Endothelial cell of umbilical vein (primary cell): ENCODE measurements around the gene ACE. TPM values are rescaled to one million over a fixed set of nuclear protein-coding genes. Genes with fewer than 3 reads are reported as not detected.

Source experiments
- BruUV-seq: library from RNA; stranded (reverse); fragments of 400-500 nt; replicated peaks from 2 replicates; lab custom pipeline; 2021; lab: Mats Ljungman, UMichigan
- CTCF ChIA-PET: fragments of 300-600, 350-600 bp; sonication (Branson Sonifier 250); formaldehyde crosslinking; loops from one replicate; lab custom pipeline; 2021; ENCODE audit warnings: antibody characterized with exemption, inconsistent platforms; lab: Charles Lee
- POLR2A ChIA-PET: fragments of 300-600, 350-600 bp; sonication (Branson Sonifier 250); formaldehyde crosslinking; loops from one replicate; lab custom pipeline; 2021; ENCODE audit warnings: antibody characterized with exemption, inconsistent platforms; lab: Charles Lee
- DNase-seq: peaks from one replicate; pipeline ENCODE4 v3.0.0-alpha.2; 2011; ENCODE audit warnings: low read depth, low spot score
- FAIRE-seq: peaks from 2 replicates; lab custom pipeline; 2011; peaks lifted over from hg19 to GRCh38; lab: Jason Lieb, UNC
- H2AFZ ChIP-seq: 2 replicates; pipeline ENCODE4 v1.6.0; 2012; ENCODE audit warnings: low read depth, low read length, control low read depth, inconsistent platforms
- H3K27ac ChIP-seq: 2 replicates; pipeline ENCODE4 v1.5.1; 2011; ENCODE audit warnings: low read depth, mild to moderate bottlenecking, control low read depth, low read length, moderate library complexity; ENCODE audit not compliant: insufficient read depth
- H3K27me3 ChIP-seq, 2 experiments: 2 replicates each; pipeline versions ENCODE4 v1.6.0 to v1.6.1; 2011; ENCODE audit warnings: low read length in 2 of 2, mixed read lengths in 1 of 2; ENCODE audit not compliant: control insufficient read depth in 2 of 2, insufficient read depth in 2 of 2
- H3K36me3 ChIP-seq, 2 experiments: 2 replicates in 1 of 2; 3 replicates in 1 of 2; pipeline ENCODE4 v1.5.1; 2011; ENCODE audit warnings: low read length in 2 of 2, mild to moderate bottlenecking in 1 of 2, moderate library complexity in 1 of 2; ENCODE audit not compliant: control insufficient read depth in 2 of 2, insufficient read depth in 2 of 2; ENCODE audit errors: extremely low read depth in 1 of 2
- H3K4me1 ChIP-seq: 3 replicates; pipeline ENCODE4 v1.5.1; 2011; ENCODE audit warnings: mild to moderate bottlenecking, low read length; ENCODE audit not compliant: control insufficient read depth, insufficient read depth; ENCODE audit errors: extremely low read depth
- H3K4me2 ChIP-seq: 2 replicates; pipeline ENCODE4 v1.6.1; 2011; ENCODE audit warnings: low read length, control low read depth, mixed read lengths; ENCODE audit not compliant: insufficient read depth
- H3K4me3 ChIP-seq, 3 experiments: fragments of 200-600 bp in 1 of 3; sonication (generic), shearing (Covaris generic) in 1 of 3; replicated peaks in 1 of 3; 2 replicates each; pipeline ENCODE4 v1.5.1; 2011 to 2016; ENCODE audit warnings: control low read depth in 3 of 3, low read length in 3 of 3, mild to moderate bottlenecking in 2 of 3, inconsistent platforms in 1 of 3, low read depth in 1 of 3, moderate library complexity in 1 of 3; ENCODE audit not compliant: insufficient read depth in 1 of 3
- H3K79me2 ChIP-seq: 2 replicates; pipeline ENCODE4 v1.6.0; 2012; ENCODE audit warnings: low read length, inconsistent platforms; ENCODE audit not compliant: control insufficient read depth, insufficient read depth
- H3K9ac ChIP-seq: replicated peaks from 2 replicates; pipeline ENCODE3; 2011; ENCODE audit warnings: low read length, control low read depth; ENCODE audit not compliant: insufficient read depth; ENCODE audit errors: extremely low read depth
- H3K9me1 ChIP-seq: replicated peaks from 3 replicates; pipeline ENCODE4 v1.6.0; 2011; ENCODE audit warnings: mild to moderate bottlenecking, low read length; ENCODE audit not compliant: control insufficient read depth, insufficient read depth; ENCODE audit errors: extremely low read depth
- H3K9me3 ChIP-seq: replicated peaks from 2 replicates; pipeline ENCODE4 v1.5.1; 2012; ENCODE audit warnings: low read length, inconsistent platforms; ENCODE audit not compliant: control insufficient read depth, insufficient read depth
- H4K20me1 ChIP-seq: replicated peaks from 2 replicates; pipeline ENCODE3; 2011; ENCODE audit warnings: mild to moderate bottlenecking, low read length; ENCODE audit not compliant: control insufficient read depth, insufficient read depth; ENCODE audit errors: extremely low read depth
- CTCF ChIP-seq, 2 donors: IDR thresholded peaks; 1 replicate in 1 of 2; 2 replicates in 1 of 2; pipeline ENCODE4 v1.5.1; 2011; ENCODE audit warnings: low read length in 2 of 2, mild to moderate bottlenecking in 2 of 2, moderate library complexity in 2 of 2, control low read depth in 1 of 2, inconsistent platforms in 1 of 2, low read depth in 1 of 2; ENCODE audit not compliant: insufficient read depth in 1 of 2; ENCODE audit errors: extremely low read depth in 1 of 2
- EZH2 ChIP-seq: IDR thresholded peaks from 2 replicates; pipeline ENCODE4 v1.6.1; 2012; ENCODE audit warnings: borderline replicate concordance, low read depth, mild to moderate bottlenecking, moderate library complexity, low read length, inconsistent platforms; ENCODE audit not compliant: severe bottlenecking
- FOS ChIP-seq: IDR thresholded peaks from 2 replicates; pipeline ENCODE4 v1.6.1; 2011; ENCODE audit warnings: mild to moderate bottlenecking, low read length, moderate library complexity, borderline replicate concordance; ENCODE audit not compliant: insufficient read depth
- GATA2 ChIP-seq: IDR thresholded peaks from 2 replicates; pipeline ENCODE4 v1.7.0; 2011; ENCODE audit warnings: low read depth, mild to moderate bottlenecking, moderate library complexity, mixed read lengths, low read length; ENCODE audit not compliant: insufficient read length, insufficient read depth
- JUN ChIP-seq: IDR thresholded peaks from 2 replicates; pipeline ENCODE4 v1.6.1; 2011; ENCODE audit warnings: borderline replicate concordance, low read depth; ENCODE audit not compliant: insufficient read length, insufficient read depth
- MAX ChIP-seq: IDR thresholded peaks from 2 replicates; pipeline ENCODE4 v1.6.1; 2011; ENCODE audit not compliant: insufficient read depth, insufficient read length
- MYC ChIP-seq: IDR thresholded peaks from one replicate; pipeline ENCODE4 v1.6.1; 2011; ENCODE audit warnings: mild to moderate bottlenecking, low read depth, low read length
- POLR2A ChIP-seq: IDR thresholded peaks from 2 replicates; pipeline ENCODE4 v1.6.1; 2012; ENCODE audit warnings: low read depth, mild to moderate bottlenecking, control low read depth, low read length
- POLR2AphosphoS5 ChIP-seq: IDR thresholded peaks from 2 replicates; pipeline ENCODE4 v1.6.1; 2012; ENCODE audit warnings: low read depth, mild to moderate bottlenecking, control low read depth, low read length, moderate library complexity; ENCODE audit not compliant: insufficient read depth
- dilution Hi-C: fragments of 300-500 bp; cut with MboI; formaldehyde crosslinking; loops from one replicate; pipeline ENCODE4 v1.15.0; 2019; ENCODE audit warnings: low sequenced_read_pairs; ENCODE audit not compliant: extremely low pct_ligation_motif_present
- intact Hi-C: fragments of 100-400 bp; cut with micrococcal nuclease; formaldehyde crosslinking; loops from one replicate; pipeline ENCODE4 v1.10.0; 2022
- polyA plus RNA-seq, 4 experiments: library from polyadenylated mRNA; depleted of rRNA in 3 of 4; stranded (reverse) in 3 of 4; unstranded in 1 of 4; fragments of >200 nt; gene quantifications; 2 replicates each; pipeline versions ENCODE4 v1.2.1 to v1.2.3, GENCODE V29; 2011 to 2012; ENCODE audit warnings: missing spikeins in 1 of 4
- total RNA-seq: library from RNA; stranded (reverse); gene quantifications from 2 replicates; pipeline ENCODE4 v1.2.3, GENCODE V29; 2021

Gene ACE
- total and polyA plus RNA-seq, 2 donors (not counting 3 experiments of a cell fraction or from before 2014, with no cell fraction given) = 63.4 to 207 TPM

DNA sequence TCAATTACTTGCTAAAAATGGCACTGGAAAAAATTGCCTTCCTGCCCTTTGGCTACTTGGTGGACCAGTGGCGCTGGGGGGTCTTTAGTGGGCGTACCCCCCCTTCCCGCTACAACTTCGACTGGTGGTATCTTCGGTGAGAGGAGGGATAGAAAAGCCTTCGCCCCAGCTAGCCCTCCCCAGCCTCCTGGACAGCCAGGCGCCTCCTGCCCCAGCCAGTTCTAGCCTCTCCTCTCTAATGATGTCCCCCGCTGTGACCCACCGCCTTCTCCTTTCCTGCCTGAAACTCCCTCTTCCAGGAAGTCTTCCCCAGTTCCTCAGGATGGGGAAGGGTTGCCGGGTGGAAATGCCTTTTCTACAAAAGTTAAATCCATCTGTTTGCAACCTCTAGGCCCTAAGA is 6.2 kb downstream of the ACE start:
- CTCF ChIA-PET = interaction anchor here (11.1 kb wide), 1 partner anchor 53 kb away, joined by 540 read pairs; no protein-coding TSS in a partner anchor
- Histone ChIP-seq H3K9me1 (no peaks in the 10 kb centered on the region), H3K4me2 (no peak overlapping the region), H3K4me1 (peaks cover 5% of the 10 kb centered on the region), H3K9me3 (no peaks in the 10 kb centered on the region), H3K9ac (no peak overlapping the region), H4K20me1 (no peaks in the 10 kb centered on the region), H3K4me3 (no peak overlapping the region), H2AFZ (no peak overlapping the region), H3K27me3 (no peaks in the 10 kb centered on the region), H3K36me3 (peaks cover 0 to 64% of the 10 kb centered on the region in 2 experiments), H3K27ac (no peak overlapping the region), H3K79me2 (no peaks in the 10 kb centered on the region)
- dilution Hi-C loops = no loop called here
- TF ChIP-seq FOS = no peak
- no peak for TF ChIP-seq POLR2A
- TF ChIP-seq JUN = no peak
- TF ChIP-seq MYC = no peak
- TF ChIP-seq GATA2 = no peak
- TF ChIP-seq CTCF (IDR thresholded peaks at IDR 0.05; ENCODE audit: extremely low read depth in 1 of 2, insufficient read depth in 1 of 2, low read depth in 1 of 2, low read length in 2 of 2) = no peak
- TF ChIP-seq POLR2AphosphoS5 = no peak
- no peak for TF ChIP-seq MAX
- TF ChIP-seq EZH2 = no peak
- intact Hi-C loops = no loop called here
- FAIRE-seq = no peak
- BruUV-seq = no TSS peak
- no peak for DNase-seq
- POLR2A ChIA-PET = interaction anchor here (0.6 kb wide), 1 partner anchor 14 kb away, joined by 5 read pairs; no protein-coding TSS in a partner anchor
